Activated CD8-positive, alpha-beta memory T cell treated with anti-CD3 and anti-CD28 coated beads, Interleukin-2, amount 50 U/mL, for 24 hours (primary cell): ENCODE data around the gene TBATA.
"Not testable (repeated sequence)": the region's sequence is repeated elsewhere in the genome, so short reads cannot be mapped to it uniquely, and the experiment has no call there.

Experiments used
- DNase-seq: peaks from one replicate; pipeline ENCODE4 v3.0.0-alpha.2; 2020; ENCODE audit errors: extremely low read depth

The TBATA gene

GRCh38 chr10:70778267-70778924 is 6.8 kb downstream of the TBATA start:
- no peak for DNase-seq

- DNase-seq = no peak
Measured at GRCh38 chr10:70777063-70777875, 7.9 kb downstream of the TBATA start.

GRCh38 chr10:70776455-70777005 is 8.6 kb downstream of the TBATA start:
- DNase-seq = no peak

- DNase-seq = no peak
Measured at GRCh38 chr10:70775679-70776454, 9.3 kb downstream of the TBATA start.

- no peak for DNase-seq
Measured at GRCh38 chr10:70774810-70775678, 10.1 kb downstream of the TBATA start.

- no peak for DNase-seq
Measured at GRCh38 chr10:70773965-70774809, 11.0 kb downstream of the TBATA start.

GRCh38 chr10:70773461-70773860 is 11.7 kb downstream of the TBATA start:
- no peak for DNase-seq

- DNase-seq = no peak
Measured at GRCh38 chr10:70772627-70773026, 12.6 kb downstream of the TBATA start.

- no peak for DNase-seq
Measured at GRCh38 chr10:70771311-70772194, 13.6 kb downstream of the TBATA start.

GRCh38 chr10:70770516-70770915 is 14.7 kb downstream of the TBATA start:
- DNase-seq = not testable (repeated sequence)

GRCh38 chr10:70770001-70770400 is 15.2 kb downstream of the TBATA start:
- no peak for DNase-seq

GRCh38 chr10:70769121-70769520 is 16.1 kb downstream of the TBATA start:
- no peak for DNase-seq

- DNase-seq = not testable (repeated sequence)
Measured at GRCh38 chr10:70768026-70768685, 17.0 kb downstream of the TBATA start.

- DNase-seq = no peak
Measured at GRCh38 chr10:70765794-70766594, 19.2 kb downstream of the TBATA start.

GRCh38 chr10:70763567-70763966 is 21.6 kb downstream of the TBATA start:
- DNase-seq = no peak

GRCh38 chr10:70762441-70763175 is 22.6 kb downstream of the TBATA start:
- no peak for DNase-seq

GRCh38 chr10:70761727-70762350 is 23.3 kb downstream of the TBATA start:
- no peak for DNase-seq
